H1 (cell line): ENCODE results near the gene ELFN2. TPM values are rescaled to one million over a fixed set of nuclear protein-coding genes. Genes with fewer than 3 reads are reported as not detected.

Experiments
- CTCF ChIA-PET: fragments of 300-600 bp; sonication (Branson Sonifier 250); formaldehyde crosslinking; loops from one replicate; lab custom pipeline; 2021; ENCODE audit not compliant: partially characterized antibody; lab: Charles Lee
- POLR2A ChIA-PET: fragments of 300-600 bp; sonication (Branson Sonifier 250); formaldehyde crosslinking; loops from one replicate; lab custom pipeline; 2021; ENCODE audit warnings: inconsistent platforms; ENCODE audit not compliant: partially characterized antibody; lab: Charles Lee
- DNase-seq, 2 experiments: peaks; one replicate each; pipeline versions ENCODE4 v3.0.0 to v3.0.0-alpha.2; 2010 to 2022; ENCODE audit warnings: low spot score in 2 of 2, low read depth in 1 of 2, mixed read lengths in 1 of 2
- FAIRE-seq: peaks from 2 replicates; lab custom pipeline; 2011; peaks lifted over from hg19 to GRCh38; lab: Jason Lieb, UNC
- H2AFZ ChIP-seq: 2 replicates; pipeline ENCODE4 v1.8.1; 2012; ENCODE audit warnings: low read length, inconsistent platforms
- H2AK5ac ChIP-seq: 2 replicates; pipeline ENCODE4 v1.6.1; 2013; ENCODE audit warnings: low read depth, low read length
- H2BK120ac ChIP-seq: replicated peaks from 2 replicates; pipeline ENCODE3; 2013; ENCODE audit warnings: low read depth, low read length, inconsistent platforms
- H2BK12ac ChIP-seq: 2 replicates; pipeline ENCODE4 v1.6.1; 2013; ENCODE audit warnings: low read depth, low read length
- H2BK15ac ChIP-seq: 2 replicates; pipeline ENCODE4 v1.6.1; 2013; ENCODE audit warnings: low read length
- H2BK20ac ChIP-seq: 2 replicates; pipeline ENCODE4 v1.6.1; 2013; ENCODE audit warnings: low read length
- H2BK5ac ChIP-seq: 2 replicates; pipeline ENCODE4 v1.6.1; 2013; ENCODE audit warnings: low read depth, low read length
- H3K14ac ChIP-seq: 2 replicates; pipeline ENCODE4 v1.6.1; 2013; ENCODE audit warnings: inconsistent platforms; ENCODE audit not compliant: insufficient read length
- H3K18ac ChIP-seq: 2 replicates; pipeline ENCODE4 v1.6.1; 2013; ENCODE audit warnings: low read length; ENCODE audit errors: extremely low read depth
- H3K23ac ChIP-seq: 2 replicates; pipeline ENCODE4 v1.6.1; 2013; ENCODE audit warnings: inconsistent platforms; ENCODE audit not compliant: insufficient read length
- H3K23me2 ChIP-seq: 2 replicates; pipeline ENCODE4 v1.6.1; 2013; ENCODE audit warnings: low read depth, low read length
- H3K27ac ChIP-seq: 2 replicates; pipeline ENCODE4 v1.6.1; 2011; ENCODE audit warnings: low read depth, low read length, inconsistent platforms
- H3K27me3 ChIP-seq, 4 experiments: replicated peaks in 1 of 4; 1 replicate in 1 of 4; 2 replicates in 3 of 4; pipeline versions ENCODE4 v1.6.1 to v1.8.1; 2011 to 2013; ENCODE audit warnings: low read length in 3 of 4, mild to moderate bottlenecking in 3 of 4, inconsistent platforms in 2 of 4, mixed read lengths in 2 of 4, moderate library complexity in 1 of 4; ENCODE audit not compliant: control insufficient read depth in 3 of 4, insufficient read depth in 3 of 4; ENCODE audit errors: extremely low read depth in 1 of 4
- H3K36me3 ChIP-seq, 4 experiments: 2 replicates each; pipeline versions ENCODE4 v1.6.1 to v1.8.1; 2011 to 2013; ENCODE audit warnings: mild to moderate bottlenecking in 4 of 4, low read length in 3 of 4, moderate library complexity in 2 of 4, control low read depth in 1 of 4, inconsistent platforms in 1 of 4; ENCODE audit not compliant: insufficient read depth in 4 of 4, control insufficient read depth in 2 of 4
- H3K4ac ChIP-seq: replicated peaks from 2 replicates; pipeline ENCODE3; 2013; ENCODE audit warnings: low read length, low read depth, mixed read lengths, inconsistent platforms; ENCODE audit not compliant: insufficient read length
- H3K4me1 ChIP-seq, 4 experiments: replicated peaks in 1 of 4; 1 replicate in 1 of 4; 2 replicates in 3 of 4; pipeline versions ENCODE4 v1.6.1 to v1.8.1; 2011 to 2013; ENCODE audit warnings: low read length in 3 of 4, inconsistent platforms in 2 of 4, mixed read lengths in 1 of 4; ENCODE audit not compliant: insufficient read depth in 4 of 4, control insufficient read depth in 3 of 4
- H3K4me2 ChIP-seq, 2 experiments: 2 replicates each; pipeline versions ENCODE4 v1.6.1 to v1.8.1; 2011 to 2013; ENCODE audit warnings: low read depth in 2 of 2, low read length in 2 of 2, control low read depth in 1 of 2, inconsistent platforms in 1 of 2, mild to moderate bottlenecking in 1 of 2; ENCODE audit not compliant: insufficient read depth in 1 of 2
- H3K4me3 ChIP-seq, 4 experiments: fragments of 200-600, 300-600 bp in 1 of 4; sonication (generic), shearing (Covaris generic), sonication (Bioruptor Twin) in 1 of 4; 2 replicates each; pipeline versions ENCODE4 v1.5.1 to v1.8.1; 2011 to 2016; ENCODE audit warnings: low read length in 4 of 4, low read depth in 3 of 4, control low read depth in 2 of 4, inconsistent platforms in 2 of 4, mild to moderate bottlenecking in 2 of 4, mixed read lengths in 1 of 4, moderate library complexity in 1 of 4; ENCODE audit not compliant: insufficient read depth in 2 of 4; ENCODE audit errors: extremely low read depth in 1 of 4
- H3K56ac ChIP-seq: replicated peaks from 2 replicates; pipeline ENCODE3; 2013; ENCODE audit warnings: low read depth, mild to moderate bottlenecking, mixed read lengths, low read length, inconsistent platforms; ENCODE audit not compliant: insufficient read length
- H3K79me1 ChIP-seq: 2 replicates; pipeline ENCODE4 v1.6.1; 2013; ENCODE audit warnings: low read depth, low read length, control low read depth
- H3K79me2 ChIP-seq, 2 experiments: 2 replicates each; pipeline versions ENCODE4 v1.6.1 to v1.8.1; 2012 to 2013; ENCODE audit warnings: low read length in 2 of 2, mild to moderate bottlenecking in 2 of 2, inconsistent platforms in 1 of 2; ENCODE audit not compliant: insufficient read depth in 2 of 2, control insufficient read depth in 1 of 2
- H3K9ac ChIP-seq, 4 experiments: replicated peaks in 1 of 4; 1 replicate in 1 of 4; 2 replicates in 3 of 4; pipeline versions ENCODE4 v1.6.1 to v1.8.1; 2011 to 2013; ENCODE audit warnings: low read depth in 3 of 4, low read length in 3 of 4, control low read depth in 2 of 4, mild to moderate bottlenecking in 2 of 4, moderate library complexity in 2 of 4, inconsistent platforms in 1 of 4; ENCODE audit errors: extremely low read depth in 1 of 4
- H3K9me3 ChIP-seq, 2 experiments: 2 replicates each; pipeline versions ENCODE4 v1.6.1 to v1.8.1; 2012 to 2013; ENCODE audit warnings: mild to moderate bottlenecking in 2 of 2, moderate library complexity in 2 of 2, control low read depth in 1 of 2, inconsistent platforms in 1 of 2, low read depth in 1 of 2, low read length in 1 of 2, mixed read lengths in 1 of 2; ENCODE audit not compliant: insufficient read depth in 2 of 2
- H4K20me1 ChIP-seq, 2 experiments: replicated peaks in 1 of 2; 2 replicates each; pipeline versions ENCODE3 to v1.8.1; 2011 to 2013; ENCODE audit warnings: inconsistent platforms in 2 of 2, low read length in 2 of 2, mild to moderate bottlenecking in 1 of 2; ENCODE audit not compliant: insufficient read depth in 2 of 2, control insufficient read depth in 1 of 2
- H4K5ac ChIP-seq: 2 replicates; pipeline ENCODE4 v1.6.1; 2013; ENCODE audit warnings: low read length, low read depth, mixed read lengths, inconsistent platforms; ENCODE audit not compliant: insufficient read length
- H4K8ac ChIP-seq: 2 replicates; pipeline ENCODE4 v1.8.0; 2013; ENCODE audit warnings: mild to moderate bottlenecking, moderate library complexity, low read length, inconsistent platforms; ENCODE audit not compliant: insufficient read depth; ENCODE audit errors: extremely low read depth
- H4K91ac ChIP-seq: replicated peaks from 2 replicates; pipeline ENCODE3; 2013; ENCODE audit warnings: low read length, mixed read lengths, inconsistent platforms; ENCODE audit not compliant: insufficient read length
- CBX5 ChIP-seq: fragments of 300-800, 300-1000 bp; sonication (generic); IDR thresholded peaks from 2 replicates; pipeline ENCODE4 v1.7.1; 2016; ENCODE audit warnings: antibody characterized with exemption, low read length, low read depth
- CEBPB ChIP-seq: IDR thresholded peaks from 2 replicates; pipeline ENCODE4 v1.6.1; 2012; ENCODE audit warnings: low read depth, low read length
- CREB1 ChIP-seq: IDR thresholded peaks from 2 replicates; pipeline ENCODE4 v1.6.1; 2012; ENCODE audit warnings: inconsistent platforms
- FOSL1 ChIP-seq: IDR thresholded peaks from 2 replicates; pipeline ENCODE4 v1.6.1; 2011; ENCODE audit warnings: mild to moderate bottlenecking, low read depth, low read length, moderate library complexity; ENCODE audit not compliant: insufficient read depth
- JUN ChIP-seq: IDR thresholded peaks from 2 replicates; pipeline ENCODE4 v1.6.1; 2011; ENCODE audit warnings: low read depth, mild to moderate bottlenecking, improper control_type of control experiment, low read length
- JUND ChIP-seq: IDR thresholded peaks from 2 replicates; pipeline ENCODE4 v1.6.1; 2011; ENCODE audit warnings: mild to moderate bottlenecking, improper control_type of control experiment, low read length
- POLR2AphosphoS5 ChIP-seq: IDR thresholded peaks from 2 replicates; pipeline ENCODE4 v1.6.1; 2011; ENCODE audit warnings: low read depth, low read length
- SUZ12 ChIP-seq: fragments of 200-600 bp; sonication (generic); IDR thresholded peaks from 2 replicates; pipeline ENCODE4 v1.6.1; 2012; ENCODE audit warnings: mild to moderate bottlenecking, inconsistent platforms, low read length, moderate library complexity, mixed read lengths
- TEAD4 ChIP-seq: IDR thresholded peaks from 2 replicates; pipeline ENCODE4 v1.6.1; 2012; ENCODE audit warnings: low read depth, low read length, inconsistent platforms, mixed read lengths
- WGBS, 2 experiments: shearing (Covaris generic) in 1 of 2; methylation state at CpG; one replicate each; pipeline versions ENCODE4 v1.1.6 to v1.1.7; 2013 to 2015; ENCODE audit warnings: low lambda C conversion rate in 2 of 2, mixed read lengths in 2 of 2, inconsistent platforms in 1 of 2, low coverage in 1 of 2, missing lambda C conversion rate in 1 of 2; ENCODE audit not compliant: insufficient replicate concordance in 2 of 2, insufficient coverage in 1 of 2, insufficient read length in 1 of 2; ENCODE audit errors: extremely low coverage in 1 of 2, missing lambda C conversion rate in 1 of 2; 5-methylcytosine and 5-hydroxymethylcytosine counted together
- polyA plus RNA-seq, 7 experiments: library from polyadenylated mRNA; depleted of rRNA in 3 of 7; stranded (reverse) in 5 of 7; unstranded in 2 of 7; fragments of >200 nt in 5 of 7; fragments of 200-250 nt in 2 of 7; gene quantifications; 1 replicate in 5 of 7; 2 replicates in 1 of 7; 4 replicates in 1 of 7; pipeline versions ENCODE4 v1.2.1 to v1.2.3, GENCODE V29; 2011 to 2013; ENCODE audit warnings: missing spikeins in 2 of 7, mixed read lengths in 2 of 7
- total RNA-seq: library from RNA; stranded (reverse); fragmentation: NEBNext Ultra II Directional; extraction: Animal tissue kit (Norgen Biotek cat#: 25700); gene quantifications from 2 replicates; pipeline ENCODE4 v1.2.1, GENCODE V29; 2021
- TF ChIP-seq, protein P1 (sequence below), 3 experiments: IDR thresholded peaks; 1 replicate in 2 of 3; 2 replicates in 1 of 3; pipeline versions ENCODE4 v1.5.1 to v1.6.1; 2011; ENCODE audit warnings: low read length in 3 of 3, mild to moderate bottlenecking in 3 of 3, inconsistent platforms in 2 of 3, low read depth in 1 of 3, moderate library complexity in 1 of 3; ENCODE audit not compliant: insufficient read depth in 1 of 3; ENCODE audit errors: control extremely low read depth in 1 of 3

Gene ELFN2
- total and polyA plus RNA-seq, 2 of the 8 experiments (the other 6 are each of a cell fraction or from before 2014, with no cell fraction given) = 0.63 to 0.88 TPM

GRCh38 chr22:37471727-37472417, 44.6 kb upstream of the ELFN2 start:
- H3K27ac ChIP-seq = no peak overlapping the region
- no peak overlapping the region for H3K4ac ChIP-seq
- POLR2A ChIA-PET = interaction anchor here (0.6 to 1.8 kb wide), 3 partner anchors 9 to 186 kb away, joined by 4 to 6 read pairs (median 4); partner anchors contain the start of gene MFNG
- no peaks in the 10 kb centered on the region; a peak in 1 of 7 replicates for H3K27me3 ChIP-seq
- H2BK5ac ChIP-seq = no peak overlapping the region
- no peak overlapping the region for H3K4me2 ChIP-seq
- no peaks in the 10 kb centered on the region for H3K79me2 ChIP-seq
- H4K20me1 ChIP-seq = peaks cover 0 to 2% of the 10 kb centered on the region in 2 experiments
- H3K23me2 ChIP-seq = no peaks in the 10 kb centered on the region
- no peak overlapping the region for H3K56ac ChIP-seq
- no peak overlapping the region; a peak in 1 of 8 replicates for H3K4me3 ChIP-seq
- TF ChIP-seq TEAD4 = no peak
- no peak for TF ChIP-seq FOSL1
- TF ChIP-seq POLR2AphosphoS5 = no peak
- no peak for TF ChIP-seq SUZ12
- no peak for TF ChIP-seq CBX5
- TF ChIP-seq JUN = no peak
- TF ChIP-seq JUND = no peak
- no peak for TF ChIP-seq CREB1
- TF ChIP-seq, protein P1, sequence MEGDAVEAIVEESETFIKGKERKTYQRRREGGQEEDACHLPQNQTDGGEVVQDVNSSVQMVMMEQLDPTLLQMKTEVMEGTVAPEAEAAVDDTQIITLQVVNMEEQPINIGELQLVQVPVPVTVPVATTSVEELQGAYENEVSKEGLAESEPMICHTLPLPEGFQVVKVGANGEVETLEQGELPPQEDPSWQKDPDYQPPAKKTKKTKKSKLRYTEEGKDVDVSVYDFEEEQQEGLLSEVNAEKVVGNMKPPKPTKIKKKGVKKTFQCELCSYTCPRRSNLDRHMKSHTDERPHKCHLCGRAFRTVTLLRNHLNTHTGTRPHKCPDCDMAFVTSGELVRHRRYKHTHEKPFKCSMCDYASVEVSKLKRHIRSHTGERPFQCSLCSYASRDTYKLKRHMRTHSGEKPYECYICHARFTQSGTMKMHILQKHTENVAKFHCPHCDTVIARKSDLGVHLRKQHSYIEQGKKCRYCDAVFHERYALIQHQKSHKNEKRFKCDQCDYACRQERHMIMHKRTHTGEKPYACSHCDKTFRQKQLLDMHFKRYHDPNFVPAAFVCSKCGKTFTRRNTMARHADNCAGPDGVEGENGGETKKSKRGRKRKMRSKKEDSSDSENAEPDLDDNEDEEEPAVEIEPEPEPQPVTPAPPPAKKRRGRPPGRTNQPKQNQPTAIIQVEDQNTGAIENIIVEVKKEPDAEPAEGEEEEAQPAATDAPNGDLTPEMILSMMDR (IDR thresholded peaks at IDR 0.05; ENCODE audit: control extremely low read depth in 1 of 3, insufficient read depth in 1 of 3, low read depth in 1 of 3, low read length in 3 of 3) = no peak
- no peak for TF ChIP-seq CEBPB
- FAIRE-seq (no peak), DNase-seq (no peak)
- H2BK12ac ChIP-seq = no peak overlapping the region
- no peak overlapping the region for H3K9ac ChIP-seq
- CTCF ChIA-PET = interaction anchor here (0.6 to 14.2 kb wide), 45 partner anchors 9 to 349 kb away, joined by 3 to 312 read pairs (median 4); partner anchors contain the start of genes LGALS2 and MFNG
- no peak overlapping the region for H2AK5ac ChIP-seq
- H3K14ac ChIP-seq = no peak overlapping the region
- H4K5ac ChIP-seq = no peak overlapping the region
- no peak overlapping the region for H2BK15ac ChIP-seq
- no peaks in the 10 kb centered on the region; a peak in 3 of 7 replicates for H3K4me1 ChIP-seq
- no peak overlapping the region for H3K18ac ChIP-seq
- no peak overlapping the region for H2BK20ac ChIP-seq
- H3K79me1 ChIP-seq = no peaks in the 10 kb centered on the region
- no peak overlapping the region for H3K23ac ChIP-seq
- H4K91ac ChIP-seq = no peak overlapping the region
- H3K9me3 ChIP-seq = no peaks in the 10 kb centered on the region
- no peak overlapping the region for H2BK120ac ChIP-seq
- WGBS, 2 experiments = 88% methylated on average over 3 of the region's 9 CpGs; no CpG with 5 or more reads in 1 of the 2 experiments
- no peak overlapping the region for H2AFZ ChIP-seq
- no peaks in the 10 kb centered on the region; a peak in 1 of 8 replicates for H3K36me3 ChIP-seq
- H4K8ac ChIP-seq = no peak overlapping the region
